Cerebellar nuclear complex (tissue), 1 donor: ENCODE data around the gene TEX101.
"Not testable (repeated sequence)": the region's sequence is repeated elsewhere in the genome, so short reads cannot be mapped to it uniquely, and the experiment has no call there.

Source experiments
- DNase-seq, 2 experiments: peaks; one replicate each; lab custom pipeline; 2025; lab: John Stamatoyannopoulos, UW

TEX101 gene

GRCh38 chr19:43420954-43421353 is 6.3 kb downstream of the TEX101 start:
- DNase-seq: no peak

DNA sequence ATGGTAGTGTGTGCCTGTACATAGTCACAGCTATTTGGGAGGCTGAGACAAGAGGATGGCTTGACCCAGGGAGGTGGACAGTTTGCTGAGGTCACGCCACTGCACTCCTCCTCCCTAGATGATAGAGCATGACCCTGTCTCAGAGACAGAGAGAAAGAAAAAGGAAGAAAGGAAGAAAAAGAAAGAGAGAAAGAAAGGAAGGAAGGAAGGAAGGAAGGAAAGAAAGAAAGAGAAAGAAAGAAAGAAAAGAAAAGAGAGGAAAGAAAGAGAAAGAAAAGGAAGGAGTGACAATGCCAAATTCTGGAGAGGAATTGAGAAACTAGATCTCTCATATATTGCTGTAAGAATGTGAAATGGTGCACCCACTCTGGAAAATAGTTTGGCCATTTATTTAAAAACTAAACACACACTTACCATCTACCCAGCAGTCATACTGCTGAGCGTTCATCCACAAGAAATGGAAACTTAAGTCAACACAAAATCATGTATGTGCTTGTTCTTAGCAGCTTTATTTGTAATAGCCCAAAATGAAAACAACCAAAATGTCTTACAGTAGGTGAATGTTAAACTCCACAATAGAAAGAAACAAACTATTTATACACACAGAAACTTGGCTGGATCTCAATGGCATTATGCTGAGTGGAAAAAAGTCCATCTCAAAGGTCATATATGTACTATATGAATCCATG is 7.5 kb downstream of the TEX101 start:
- no peak for DNase-seq

DNA sequence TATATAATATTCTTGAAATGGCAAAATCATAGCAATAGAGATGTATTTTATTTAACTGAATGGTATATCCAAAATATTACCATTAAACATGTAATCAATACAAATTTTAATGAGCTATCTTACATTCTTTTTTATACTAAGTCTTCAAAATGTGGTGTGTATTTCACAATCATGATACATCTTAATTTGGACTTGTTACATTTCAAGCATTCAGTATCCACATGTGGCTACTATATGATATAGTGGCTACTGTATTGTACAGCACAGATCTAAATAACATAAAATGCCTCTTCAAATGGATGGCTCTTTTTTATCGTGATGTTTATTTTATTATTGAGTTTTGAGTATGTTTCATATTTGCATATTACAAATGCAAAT is 8.0 kb downstream of the TEX101 start:
- no peak for DNase-seq

DNA sequence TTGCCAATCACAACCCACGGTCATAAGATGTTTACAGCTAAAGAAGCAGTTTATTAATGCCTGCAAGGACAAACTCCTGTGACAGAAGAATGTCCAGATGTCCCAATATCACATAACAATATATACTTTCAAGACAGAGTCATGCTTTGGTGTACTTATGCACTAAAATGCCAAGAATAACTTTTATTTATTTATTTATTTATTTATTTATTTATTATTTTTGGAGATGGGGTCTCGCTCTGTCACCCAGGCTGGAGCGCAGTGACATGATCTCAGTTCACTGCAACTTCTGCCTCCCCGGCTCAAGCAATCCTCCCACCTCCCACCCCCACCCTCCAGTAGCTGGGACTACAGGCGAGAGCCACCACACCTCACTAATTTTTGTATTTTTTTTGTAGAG is 9.1 kb downstream of the TEX101 start:
- DNase-seq: no peak

GRCh38 chr19:43425567-43426392 is 11.1 kb downstream of the TEX101 start:
- DNase-seq: no peak

DNA sequence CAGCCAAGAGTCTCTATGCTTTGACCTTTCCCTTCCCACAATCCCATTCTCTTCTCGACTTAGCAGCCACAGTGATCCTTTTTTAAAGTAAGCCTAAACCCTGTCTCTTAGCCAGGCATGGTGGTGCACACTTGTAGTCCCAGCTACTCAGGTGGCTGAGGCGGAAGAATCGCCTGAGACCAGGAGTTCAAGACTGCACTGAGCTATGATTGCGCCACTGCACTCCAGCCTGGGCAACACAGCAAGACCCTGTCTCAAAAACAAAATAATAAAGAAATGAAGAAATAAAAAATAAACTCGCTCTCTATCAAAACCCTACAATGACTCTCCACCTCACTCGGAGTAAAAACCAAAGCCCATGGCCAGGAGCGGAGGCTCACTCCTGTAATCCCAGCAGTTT is 14.7 kb downstream of the TEX101 start:
- DNase-seq: no peak

- no peak for DNase-seq
These were observed 15.5 kb downstream of the TEX101 start for GRCh38 chr19:43430142-43430710.

DNA sequence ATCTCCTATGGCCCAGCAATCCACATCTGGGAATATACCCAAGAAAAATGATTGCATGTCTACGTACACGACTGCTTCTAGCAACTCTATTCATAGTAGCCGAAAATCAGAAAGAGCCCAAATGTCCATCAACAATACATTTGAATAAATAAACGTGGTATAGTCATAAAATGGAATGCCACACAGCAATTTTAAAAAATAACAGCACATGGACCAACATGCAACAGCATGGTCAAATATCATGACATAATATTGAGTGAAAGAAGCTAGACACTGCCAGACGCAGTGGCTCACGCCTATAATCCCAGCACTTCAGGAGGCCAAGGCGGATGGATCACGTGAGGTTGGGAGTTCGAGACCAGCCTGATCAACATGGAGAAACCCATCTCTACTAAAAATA is 16.3 kb downstream of the TEX101 start:
- DNase-seq: no peak

DNA sequence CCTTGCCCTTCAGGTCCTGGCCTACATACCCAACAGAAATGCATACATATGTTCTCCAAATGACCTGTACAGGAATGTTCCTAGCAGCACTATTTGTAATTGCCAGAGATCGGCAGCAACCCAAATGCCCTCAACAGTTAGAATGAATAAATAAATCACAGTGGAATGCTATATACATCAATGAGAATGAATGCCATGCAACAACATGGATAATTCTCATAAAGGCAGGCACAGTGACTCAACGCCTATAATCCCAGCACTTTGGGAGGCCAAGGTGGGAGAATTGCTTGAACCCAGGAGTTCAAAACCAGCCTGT is 18.6 kb downstream of the TEX101 start:
- no peak for DNase-seq

- DNase-seq: no peak
These were observed 19.0 kb downstream of the TEX101 start for GRCh38 chr19:43433689-43434088.

DNA sequence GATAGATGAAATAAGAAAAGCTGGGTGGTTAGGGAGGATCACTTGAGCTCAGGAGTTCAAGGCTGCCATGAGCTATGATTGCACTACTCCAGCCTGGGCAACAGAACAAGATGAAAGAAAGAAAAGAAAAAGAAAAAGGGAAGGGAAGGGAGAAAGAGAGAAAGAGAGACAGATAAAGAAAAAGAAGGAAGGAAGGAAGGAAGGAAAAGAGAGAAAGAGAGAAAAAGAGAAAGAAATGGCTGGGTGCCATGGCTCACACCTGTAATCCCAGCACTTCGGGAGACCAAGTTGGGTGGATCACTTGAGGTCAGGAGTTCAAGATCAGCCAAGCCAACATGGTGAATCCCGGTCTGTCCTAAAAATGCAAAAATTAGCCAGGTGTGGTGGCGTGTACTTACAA is 21.1 kb downstream of the TEX101 start:
- no peak for DNase-seq

- DNase-seq: not testable (repeated sequence)
These were observed 22.6 kb downstream of the TEX101 start for GRCh38 chr19:43437284-43437683.

DNA sequence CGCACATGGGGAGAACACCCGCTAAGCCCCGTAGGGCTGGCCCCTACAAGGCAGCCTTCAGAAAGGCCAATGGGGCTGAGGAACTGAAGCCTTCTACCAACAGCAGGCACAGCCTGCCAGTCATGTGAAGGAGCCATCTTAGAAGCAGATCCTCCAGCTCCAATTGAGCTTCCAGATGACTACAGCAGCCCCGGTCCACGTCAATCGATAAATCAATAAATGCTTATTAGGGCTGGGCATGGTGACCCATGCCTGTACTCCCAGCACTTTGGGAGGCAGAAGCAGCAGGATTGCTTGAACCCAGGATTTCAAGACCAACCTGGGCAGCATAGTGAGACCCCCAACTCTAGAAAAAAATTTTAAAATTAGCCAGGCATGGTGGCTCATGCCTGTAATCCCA is 23.0 kb downstream of the TEX101 start:
- DNase-seq: no peak

DNA sequence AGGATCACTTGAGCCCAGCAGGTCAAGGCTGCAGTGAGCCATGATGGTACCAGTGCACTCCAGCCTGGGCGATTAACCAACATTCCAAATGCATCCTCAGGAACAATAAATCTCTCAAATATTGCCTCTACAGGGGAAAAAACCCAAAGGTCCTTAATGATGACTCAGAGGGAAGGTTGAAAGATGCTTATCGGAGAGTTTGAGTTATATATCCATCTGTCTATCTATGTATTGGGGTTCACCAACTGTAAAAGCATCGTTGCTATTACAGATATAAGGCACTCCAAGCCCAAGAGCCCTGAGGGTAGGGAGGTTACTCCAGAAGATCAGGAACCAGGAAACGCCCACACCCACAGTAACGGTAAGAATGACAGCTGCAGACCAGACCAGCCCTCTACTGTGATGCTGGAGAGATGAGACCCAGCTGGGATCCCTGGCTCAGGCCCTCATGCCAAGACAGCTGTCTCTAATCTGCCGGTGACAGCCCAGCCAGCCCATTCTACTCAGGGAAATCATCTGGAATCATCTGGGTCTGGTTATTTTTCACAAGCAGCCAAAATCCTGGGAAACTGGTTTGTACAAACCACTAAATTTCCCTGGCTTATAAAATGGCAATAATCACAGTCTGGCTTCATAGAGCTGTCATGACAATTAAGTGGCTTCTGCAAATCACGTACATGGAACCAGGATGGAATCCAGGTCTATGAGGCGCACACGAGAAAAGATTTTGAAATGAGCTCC is 23.8 kb downstream of the TEX101 start:
- DNase-seq: no peak

GRCh38 chr19:43439032-43439708 is 24.5 kb downstream of the TEX101 start:
- no peak for DNase-seq

DNA sequence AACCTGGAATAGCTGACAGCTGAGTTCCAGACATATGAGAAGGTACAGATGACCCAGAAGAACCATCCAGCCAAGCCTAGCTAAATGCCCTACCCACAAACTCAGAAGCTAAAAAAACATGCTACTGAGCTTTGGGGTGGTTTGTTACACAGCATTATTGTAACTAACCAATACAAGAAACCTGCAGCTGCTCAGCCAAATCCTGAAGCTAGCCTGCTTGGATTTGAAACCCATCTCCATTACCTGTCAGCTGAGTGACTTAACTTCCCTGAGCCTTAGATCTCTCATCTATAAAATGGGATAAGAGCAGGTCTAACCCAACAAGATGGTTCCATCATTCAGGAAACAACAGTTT is 25.0 kb downstream of the TEX101 start:
- DNase-seq: no peak

DNA sequence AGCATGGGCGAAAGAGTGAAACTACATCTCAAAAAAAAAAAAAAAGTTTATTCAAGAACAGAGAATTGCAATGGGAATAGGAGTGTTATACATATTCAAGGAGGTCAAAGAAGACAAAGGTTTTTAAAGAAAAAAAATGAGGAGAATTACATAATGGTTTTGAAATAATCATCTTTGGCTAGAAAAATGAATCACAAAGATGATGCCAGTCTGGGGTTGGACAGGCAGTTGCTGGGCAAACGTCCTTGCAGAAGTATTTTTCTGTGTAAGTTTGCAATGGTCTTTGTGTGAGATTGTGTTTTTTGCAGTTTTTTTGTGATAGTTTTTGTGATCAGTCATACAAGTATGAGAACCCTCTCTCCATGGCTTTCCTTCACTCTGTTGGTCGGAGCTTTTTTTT is 27.0 kb downstream of the TEX101 start:
- DNase-seq: no peak

GRCh38 chr19:43444091-43444490 is 29.4 kb downstream of the TEX101 start:
- DNase-seq: not testable (repeated sequence)

GRCh38 chr19:43444531-43445287 is 30.0 kb downstream of the TEX101 start:
- no peak for DNase-seq

DNA sequence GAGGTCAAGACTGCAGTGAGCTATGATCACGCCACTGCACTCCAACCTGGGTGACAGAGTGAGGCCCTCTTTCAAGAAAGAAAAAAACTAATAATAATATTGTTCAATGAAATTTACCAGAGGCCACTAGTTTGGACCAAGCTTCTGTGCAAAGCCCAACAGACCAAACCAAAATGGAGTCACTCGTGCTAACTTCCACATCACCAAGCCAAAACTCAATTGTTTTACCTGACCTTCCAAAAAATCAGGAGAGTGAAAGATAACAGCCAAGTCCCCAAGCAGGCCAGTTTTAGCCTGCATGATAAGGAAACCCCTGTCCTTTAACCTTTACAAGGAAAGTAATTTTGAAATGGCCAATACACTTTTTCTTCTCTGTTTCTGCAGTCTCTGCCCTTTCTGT is 30.7 kb downstream of the TEX101 start:
- DNase-seq: no peak

DNA sequence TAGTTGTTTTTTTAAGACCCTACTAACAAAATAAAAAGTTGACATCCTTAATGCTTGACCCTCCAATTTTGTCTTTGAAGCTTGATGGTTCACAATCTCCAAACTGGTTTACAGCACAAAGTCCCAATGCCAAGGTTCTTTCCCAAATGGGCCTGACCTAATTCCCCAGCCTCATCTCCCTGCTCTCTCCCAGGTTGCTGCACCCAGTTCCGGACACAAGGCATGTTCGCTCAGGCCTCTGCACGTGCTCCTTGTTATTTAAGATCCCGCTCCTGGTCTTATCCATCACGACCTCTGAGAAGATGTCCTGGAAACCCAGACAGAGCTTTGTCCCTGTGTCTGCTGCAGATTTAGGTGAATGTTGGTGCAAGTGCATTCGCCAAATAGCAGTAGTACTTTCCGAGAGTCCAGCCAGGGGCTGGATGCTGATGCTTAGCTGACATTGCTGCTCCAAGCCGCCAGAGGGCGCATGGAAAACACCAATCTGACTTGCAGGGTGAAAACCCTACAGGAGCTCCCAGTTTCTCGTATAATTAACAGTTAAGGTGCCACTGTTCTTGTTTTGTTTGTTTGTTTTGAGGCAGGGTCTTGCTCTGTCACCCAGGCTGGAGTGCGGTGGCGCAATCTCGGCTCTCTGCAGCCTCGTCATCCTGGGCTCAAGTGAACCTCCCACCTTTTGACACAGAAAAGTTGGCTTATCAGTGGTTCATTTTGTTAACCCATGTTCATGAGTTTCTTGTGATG is 32.2 kb downstream of the TEX101 start:
- peak in 1 of 2 experiments; percentile 7 for DNase-seq
